GM19099 (cell line): ENCODE results near the gene NUDT16L1.

Experiments
- POLR2A ChIP-seq: IDR thresholded peaks from 3 replicates; pipeline ENCODE4 v1.6.1; 2011; ENCODE audit warnings: low read depth; ENCODE audit not compliant: insufficient read length; ENCODE audit errors: extremely low read depth

The NUDT16L1 gene

DNA sequence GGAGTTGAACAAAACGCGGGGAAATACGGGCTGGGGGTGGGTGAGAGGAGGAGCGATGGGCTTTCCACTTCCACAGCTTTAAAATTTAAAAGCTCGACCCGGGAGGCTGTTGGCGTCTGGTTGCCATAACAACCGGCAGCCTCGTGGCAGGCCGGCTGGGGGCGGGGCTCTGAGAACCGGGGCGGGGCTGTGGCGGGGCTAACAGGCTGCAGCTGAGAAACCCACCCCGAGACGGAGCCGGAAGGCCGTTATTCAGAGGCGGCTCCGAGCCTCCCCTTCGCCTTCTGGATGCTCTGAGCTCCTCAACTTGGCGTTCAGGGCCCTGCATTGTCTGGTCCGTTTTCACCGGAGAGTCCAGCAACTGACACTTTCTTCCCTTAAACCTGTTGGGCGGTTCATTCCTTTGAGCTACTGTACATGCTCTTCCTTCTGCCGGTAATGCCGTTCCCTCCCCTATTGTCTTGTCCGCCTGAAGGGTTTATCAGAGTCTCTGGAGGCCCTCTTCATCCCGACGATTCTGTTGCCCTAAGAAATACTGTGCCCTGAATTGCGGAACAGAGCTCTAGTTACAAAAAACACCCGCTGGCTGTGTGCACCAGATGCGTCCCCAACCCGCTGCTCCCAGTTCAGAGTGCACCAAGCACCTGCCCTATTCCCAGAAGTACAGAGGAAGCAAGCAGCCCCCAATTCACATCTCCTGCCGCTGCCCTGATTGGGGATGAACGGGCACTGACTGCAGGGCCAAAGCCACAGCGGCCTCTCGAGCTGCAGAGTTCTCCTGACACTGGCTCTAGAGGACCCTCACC lies 41.6 kb downstream of the NUDT16L1 start:
- TF ChIP-seq POLR2A, result peak; percentile 72

DNA sequence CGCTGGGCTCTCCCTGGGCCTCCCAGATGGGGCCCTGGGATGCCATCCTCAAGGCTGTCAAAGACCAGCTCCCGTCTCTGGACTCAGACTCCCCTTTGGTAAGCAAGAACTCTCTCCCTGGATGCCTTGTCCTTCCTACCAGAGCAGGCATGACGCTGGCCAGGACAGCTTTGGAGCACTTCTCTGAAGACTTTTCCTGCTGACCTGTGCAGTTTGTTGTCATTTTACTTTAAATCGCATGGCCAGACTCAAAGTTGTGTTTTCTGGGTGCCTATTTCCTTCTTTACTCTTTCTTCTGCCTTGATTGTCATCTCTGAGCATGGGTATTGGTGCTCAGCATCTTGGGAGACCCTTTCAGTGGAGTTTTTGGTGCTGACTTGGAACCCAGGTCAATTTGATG lies 43.2 kb downstream of the NUDT16L1 start:
- TF ChIP-seq POLR2A, result no peak

DNA sequence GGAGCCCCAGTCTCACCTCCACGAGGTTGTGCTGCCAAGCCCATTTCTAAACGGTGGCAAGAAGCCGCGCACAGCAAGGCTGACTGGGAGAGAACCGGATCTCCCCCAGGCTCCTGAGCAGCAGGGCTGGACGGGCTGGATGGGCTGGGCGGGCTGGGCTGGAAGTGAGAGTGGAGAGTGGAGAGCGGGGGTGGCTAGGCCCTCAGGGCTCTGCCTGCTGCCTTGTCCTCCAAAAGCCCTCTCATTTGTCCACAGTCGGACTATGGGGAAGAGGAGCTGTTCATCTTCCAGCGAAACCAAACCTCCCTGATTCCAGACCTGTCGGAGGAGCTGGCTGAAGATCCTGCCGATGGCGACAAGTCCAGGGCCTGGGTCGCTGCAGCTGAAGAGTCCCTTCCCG lies 44.2 kb downstream of the NUDT16L1 start:
- no peak for TF ChIP-seq POLR2A

DNA sequence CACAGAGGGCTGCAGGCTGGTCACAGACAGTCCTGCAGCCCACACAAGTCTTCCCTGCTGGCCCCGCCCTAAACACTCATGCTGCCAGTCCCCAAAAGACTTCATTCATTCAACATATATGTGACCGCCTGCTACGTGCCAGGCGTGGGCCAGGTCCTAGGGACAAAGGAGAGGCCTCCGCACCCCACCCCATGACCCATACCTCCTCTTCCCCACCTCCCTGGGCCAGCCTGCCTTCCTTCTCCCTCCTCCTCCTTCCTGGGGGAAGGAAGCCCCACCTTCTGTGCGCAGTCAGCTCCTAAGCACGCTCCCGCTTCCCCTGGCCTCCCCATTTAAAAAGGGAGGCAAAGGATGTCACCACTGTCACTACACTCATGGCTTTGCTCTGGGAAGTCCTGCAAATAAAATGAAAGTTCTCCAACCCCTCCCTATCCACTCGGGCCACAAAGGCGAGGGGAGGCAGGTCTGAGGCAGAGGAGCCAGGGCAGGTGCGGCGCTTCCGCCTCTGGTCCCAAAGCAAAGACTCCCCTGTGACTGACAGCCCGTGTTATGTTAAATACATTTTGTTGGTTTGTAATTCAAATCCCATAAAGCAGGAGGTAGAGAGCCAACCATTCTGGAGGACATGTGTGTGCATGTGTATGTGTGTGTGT lies 50.0 kb downstream of the NUDT16L1 start:
- no peak for TF ChIP-seq POLR2A

DNA sequence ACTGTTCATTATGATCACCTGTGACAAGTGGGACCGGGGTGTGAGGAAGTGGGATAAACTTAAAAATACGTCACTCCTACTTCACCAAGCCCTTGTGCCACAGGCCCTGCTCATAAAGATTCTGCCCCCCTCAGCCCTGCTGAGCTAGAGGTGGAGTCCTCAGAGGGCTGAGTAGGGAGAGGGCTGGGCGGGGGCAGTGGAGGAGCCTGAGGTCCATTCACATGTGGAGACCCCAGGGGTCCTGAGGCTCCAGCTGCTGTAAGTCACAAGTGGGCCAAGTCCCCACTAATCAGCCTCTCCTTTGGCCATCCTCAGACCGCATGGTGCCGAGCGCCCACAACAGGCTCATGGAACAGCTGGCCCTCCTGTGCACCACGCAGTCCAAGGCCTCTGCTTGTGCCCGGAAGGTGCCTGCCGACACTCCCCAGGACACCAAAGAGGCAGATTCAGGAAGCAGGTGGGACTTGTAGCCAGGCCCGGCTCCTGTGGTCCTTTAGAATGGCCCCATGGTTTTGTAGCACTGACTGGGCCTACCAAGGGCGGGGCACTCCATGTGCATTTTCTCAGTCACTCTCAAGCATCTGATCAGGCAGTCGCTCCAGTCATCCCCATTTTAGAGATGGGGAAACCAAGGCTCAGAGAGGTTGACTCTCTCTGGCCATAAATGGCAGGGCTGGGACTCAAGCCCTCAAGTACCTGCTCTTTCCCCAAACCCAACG lies 51.4 kb downstream of the NUDT16L1 start:
- TF ChIP-seq POLR2A, result no peak

DNA sequence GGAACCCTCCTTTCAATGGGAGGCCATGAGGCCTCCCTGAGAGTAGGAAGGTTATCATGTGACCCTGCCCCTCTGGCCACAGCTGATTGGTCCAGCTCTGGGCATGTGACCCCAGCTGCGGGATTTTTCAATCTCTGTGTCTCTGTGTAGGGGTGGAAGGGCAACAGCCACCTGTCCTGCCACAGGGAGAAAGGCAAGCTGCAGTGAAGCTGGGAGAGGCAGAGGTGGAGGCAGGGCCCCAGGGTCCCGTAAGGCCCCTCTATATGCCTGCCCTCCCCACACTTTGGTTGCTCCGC lies 51.9 kb downstream of the NUDT16L1 start:
- TF ChIP-seq POLR2A, result no peak
